ENCODE measurements around the gene TTC39C. TPM values are rescaled to one million over a fixed set of nuclear protein-coding genes. Genes with fewer than 3 reads are reported as not detected.

The TTC39C gene
- total RNA-seq, 3 donors from 2014 or later, result 49.8 to 59.0 (median 53.0) TPM

GRCh38 chr18:24086082-24086481 lies 71.5 kb downstream of the TTC39C start:
- no peaks in the 10 kb centered on the region for H3K27me3 ChIP-seq
- no peak for TF ChIP-seq POLR2AphosphoS5 (IDR thresholded peaks at IDR 0.05)
- no peak for TF ChIP-seq POLR2A (IDR thresholded peaks at IDR 0.05)
- no peak for TF ChIP-seq CTCF (IDR thresholded peaks at IDR 0.05)
- H3K27ac ChIP-seq, result no peak overlapping the region
- H3K4me1 ChIP-seq, result no peaks in the 10 kb centered on the region
- H3K4me3 ChIP-seq, result no peak overlapping the region
- intact Hi-C loops (cut with DNase I; ENCODE audit: low total_unique reads), result no loop called here
- no peaks in the 10 kb centered on the region for H3K9me3 ChIP-seq
- no peaks in the 10 kb centered on the region for H3K36me3 ChIP-seq
- DNase-seq (ENCODE audit: low spot score in 2 of 2), result no peak

- no peak overlapping the region for H3K4me3 ChIP-seq
- no peaks in the 10 kb centered on the region for H3K27me3 ChIP-seq
- no peaks in the 10 kb centered on the region for H3K9me3 ChIP-seq
- no peaks in the 10 kb centered on the region for H3K36me3 ChIP-seq
- TF ChIP-seq POLR2A (IDR thresholded peaks at IDR 0.05) (no peak), POLR2AphosphoS5 (IDR thresholded peaks at IDR 0.05) (no peak), CTCF (IDR thresholded peaks at IDR 0.05) (no peak)
- intact Hi-C loops (cut with DNase I; ENCODE audit: low total_unique reads), result no loop called here
- no peak overlapping the region for H3K27ac ChIP-seq
- H3K4me1 ChIP-seq, result no peaks in the 10 kb centered on the region
- no peak for DNase-seq (ENCODE audit: low spot score in 2 of 2)
Measured at GRCh38 chr18:24089076-24089475, 74.5 kb downstream of the TTC39C start.

DNA sequence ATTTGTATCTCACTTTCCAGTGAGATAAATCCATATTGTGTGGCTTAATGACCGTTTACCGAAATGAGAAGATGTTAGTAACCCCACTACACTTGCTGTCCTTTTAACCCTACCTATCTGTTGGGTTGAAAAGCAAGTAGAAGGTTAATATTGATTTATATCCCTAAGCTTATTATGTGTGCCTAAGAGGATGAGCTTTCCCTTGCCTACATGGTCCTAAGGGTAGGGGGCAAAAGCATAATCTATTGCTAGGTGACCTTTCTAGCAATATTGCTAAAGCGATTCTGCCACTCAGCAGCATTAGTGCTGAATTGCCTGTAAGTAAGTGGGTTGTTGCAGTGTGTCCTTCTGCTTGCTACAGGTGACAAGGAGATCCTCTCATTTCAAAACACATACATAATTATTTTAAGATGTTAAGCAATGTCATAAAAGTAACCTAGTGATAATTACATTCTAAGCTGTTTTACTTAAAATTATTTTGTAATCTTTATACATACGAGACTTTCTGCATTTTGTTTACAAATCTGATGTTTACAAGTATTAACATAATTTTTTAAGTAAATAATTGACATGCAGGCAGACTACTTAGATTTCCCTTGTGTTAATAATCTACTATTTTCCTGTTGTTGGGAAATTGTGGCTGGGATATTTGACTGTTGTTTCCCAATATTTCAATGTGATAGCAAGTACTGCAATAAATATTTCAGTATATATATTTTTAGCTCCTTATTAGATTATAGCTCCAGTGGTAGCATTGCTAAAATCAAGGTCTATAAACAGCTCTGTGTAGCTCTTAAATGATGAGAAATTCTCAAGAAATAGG lies 75.2 kb downstream of the TTC39C start:
- no peaks in the 10 kb centered on the region for H3K9me3 ChIP-seq
- intact Hi-C loops (cut with DNase I; ENCODE audit: low total_unique reads), result no loop called here
- no peak overlapping the region for H3K27ac ChIP-seq
- DNase-seq (ENCODE audit: low spot score in 2 of 2), result no peak
- no peaks in the 10 kb centered on the region for H3K4me1 ChIP-seq
- H3K4me3 ChIP-seq, result no peak overlapping the region
- no peaks in the 10 kb centered on the region for H3K27me3 ChIP-seq
- no peak for TF ChIP-seq CTCF (IDR thresholded peaks at IDR 0.05)
- TF ChIP-seq POLR2AphosphoS5 (IDR thresholded peaks at IDR 0.05), result no peak
- no peak for TF ChIP-seq POLR2A (IDR thresholded peaks at IDR 0.05)
- H3K36me3 ChIP-seq, result no peaks in the 10 kb centered on the region

DNA sequence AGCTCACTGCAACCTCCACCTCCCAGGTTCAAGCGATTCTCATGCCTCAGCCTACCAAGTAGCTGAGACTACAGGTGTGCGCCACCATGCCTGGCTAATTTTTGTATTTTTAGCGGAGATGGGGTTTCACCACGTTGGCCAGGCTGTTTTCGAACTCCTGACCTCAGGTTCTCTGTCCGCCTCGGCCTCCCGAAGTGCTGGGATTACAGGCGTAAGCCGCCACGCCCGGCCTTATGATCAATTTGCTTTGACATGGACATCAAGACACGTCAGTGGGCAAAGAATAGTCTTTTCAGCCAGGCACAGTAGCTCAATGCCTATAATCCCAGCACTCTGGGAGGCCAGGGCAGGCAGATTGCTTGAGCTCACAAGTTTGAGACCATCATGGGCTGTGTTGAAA lies 76.3 kb downstream of the TTC39C start:
- H3K9me3 ChIP-seq, result no peaks in the 10 kb centered on the region
- H3K36me3 ChIP-seq, result no peaks in the 10 kb centered on the region
- H3K4me1 ChIP-seq, result no peaks in the 10 kb centered on the region
- H3K4me3 ChIP-seq, result no peak overlapping the region
- intact Hi-C loops (cut with DNase I; ENCODE audit: low total_unique reads), result no loop called here
- no peaks in the 10 kb centered on the region for H3K27me3 ChIP-seq
- no peak overlapping the region for H3K27ac ChIP-seq
- no peak for DNase-seq (ENCODE audit: low spot score in 2 of 2)
- TF ChIP-seq POLR2AphosphoS5 (IDR thresholded peaks at IDR 0.05) (no peak), POLR2A (IDR thresholded peaks at IDR 0.05) (no peak), CTCF (IDR thresholded peaks at IDR 0.05) (no peak)

- H3K27me3 ChIP-seq, result no peaks in the 10 kb centered on the region
- H3K27ac ChIP-seq, result no peak overlapping the region
- intact Hi-C loops (cut with DNase I; ENCODE audit: low total_unique reads), result no loop called here
- H3K4me3 ChIP-seq, result no peak overlapping the region
- H3K36me3 ChIP-seq, result no peaks in the 10 kb centered on the region
- H3K4me1 ChIP-seq, result no peaks in the 10 kb centered on the region
- no peak for DNase-seq (ENCODE audit: low spot score in 2 of 2)
- TF ChIP-seq POLR2AphosphoS5 (IDR thresholded peaks at IDR 0.05), result no peak
- no peak for TF ChIP-seq POLR2A (IDR thresholded peaks at IDR 0.05)
- TF ChIP-seq CTCF (IDR thresholded peaks at IDR 0.05), result no peak
- H3K9me3 ChIP-seq, result peaks cover 0 to 15% of the 10 kb centered on the region in 2 donors
Measured at GRCh38 chr18:24094561-24094960, 80.0 kb downstream of the TTC39C start.

Measured in breast epithelium (tissue), 4 donors.